DMS 273 (cell line): ENCODE data around the gene MAP2K4.

ENCODE experiments used
- DNase-seq: peaks from one replicate; lab custom pipeline; 2025; ENCODE audit not compliant: unreplicated experiment; lab: John Stamatoyannopoulos, UW

MAP2K4 gene

GRCh38 chr17:12035673-12036072 is 15.0 kb downstream of the MAP2K4 start:
- no peak for DNase-seq

DNA sequence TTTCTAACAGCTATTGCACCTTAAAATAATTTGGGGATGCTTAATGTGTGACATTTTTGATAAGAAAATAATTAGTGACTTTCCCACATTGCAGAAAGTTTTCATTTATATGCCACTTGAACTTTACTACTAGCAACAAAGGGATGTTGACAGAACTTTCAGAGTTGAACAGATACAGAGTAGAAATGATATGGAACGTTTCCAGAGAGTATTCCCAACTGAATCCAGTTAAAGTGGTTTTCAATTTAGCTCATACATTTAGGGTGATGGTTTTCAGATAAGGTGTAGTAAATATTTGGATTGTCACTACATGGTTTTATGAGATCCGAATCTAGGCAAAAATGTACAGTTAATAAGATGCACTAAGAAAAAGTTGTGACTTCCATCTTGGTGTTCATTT is 17.3 kb downstream of the MAP2K4 start:
- no peak for DNase-seq

DNA sequence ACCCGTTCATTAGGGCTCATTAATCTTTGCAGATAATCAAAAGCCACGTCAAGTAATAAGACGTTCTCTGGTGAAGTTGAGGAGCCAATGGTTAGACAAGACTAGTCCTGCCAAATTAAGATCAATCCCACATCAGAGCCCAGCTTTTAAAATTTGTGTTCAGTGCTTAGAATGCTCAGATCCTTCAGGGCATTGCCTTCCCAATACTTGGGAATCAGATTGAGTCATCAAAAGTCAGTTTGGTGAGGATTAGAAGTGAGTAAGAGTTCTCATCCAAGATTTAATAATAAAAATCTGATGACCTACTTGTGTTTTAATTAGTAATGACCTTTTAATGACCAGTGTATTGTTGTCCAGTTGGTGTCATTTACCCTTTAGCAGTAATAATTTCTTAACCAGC is 19.8 kb downstream of the MAP2K4 start:
- no peak for DNase-seq

DNA sequence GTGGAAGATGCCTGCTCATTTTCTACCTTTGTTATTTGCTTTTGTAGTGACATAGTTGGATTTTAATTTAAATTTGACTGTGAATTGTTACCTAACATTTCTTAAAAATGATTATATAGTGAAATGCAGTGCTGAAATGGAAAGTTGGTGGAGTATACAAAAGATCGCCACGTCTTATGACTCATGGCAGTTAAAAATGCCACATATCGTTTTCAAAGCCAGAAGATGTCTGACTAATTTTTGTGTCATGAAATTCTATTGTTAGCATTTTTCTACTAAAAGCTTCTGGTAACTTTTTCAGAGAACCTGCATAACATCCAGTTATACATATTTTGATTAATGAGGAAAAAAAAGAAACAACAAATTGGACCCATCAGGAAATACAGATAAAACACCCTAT is 20.6 kb downstream of the MAP2K4 start:
- DNase-seq, result no peak

DNA sequence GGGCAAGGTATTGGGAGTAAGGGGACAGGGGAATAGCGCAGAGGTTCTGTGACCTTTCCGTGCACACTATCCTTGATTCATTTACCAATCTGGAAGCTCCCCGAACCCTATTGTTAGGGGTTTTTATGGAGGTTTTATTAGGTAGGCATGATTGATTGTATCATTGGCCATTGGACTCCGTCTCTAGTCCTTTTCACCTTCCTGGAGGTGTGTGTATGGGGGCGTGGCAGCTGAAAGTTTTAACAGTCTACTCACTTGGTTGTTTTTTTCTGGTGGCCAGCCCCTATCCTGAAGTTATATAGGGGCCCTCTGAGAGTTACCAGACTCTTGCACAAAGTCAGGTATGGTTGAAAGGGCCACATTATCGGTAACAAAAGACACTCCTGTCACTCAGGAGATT is 23.0 kb downstream of the MAP2K4 start:
- no peak for DNase-seq

DNA sequence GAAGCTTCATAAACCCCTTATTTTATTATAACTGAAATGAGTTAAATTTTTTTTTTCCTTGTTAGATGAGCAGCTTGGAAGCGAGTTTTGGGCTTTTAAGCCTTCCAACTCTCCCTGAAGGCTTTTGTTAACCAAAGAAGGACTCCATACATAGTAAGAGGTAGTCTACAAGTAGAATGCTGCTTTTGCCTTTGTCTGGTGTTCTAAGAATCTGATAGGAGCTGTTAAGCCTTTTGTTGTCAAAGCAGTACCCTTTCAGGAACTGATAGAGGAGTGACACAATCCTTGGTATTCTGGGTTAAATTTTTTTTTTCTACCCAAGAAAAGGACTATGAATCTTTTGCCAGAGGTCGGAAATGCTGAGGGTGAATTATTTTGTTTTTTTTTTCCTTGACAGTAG is 26.1 kb downstream of the MAP2K4 start:
- DNase-seq, result no peak

DNA sequence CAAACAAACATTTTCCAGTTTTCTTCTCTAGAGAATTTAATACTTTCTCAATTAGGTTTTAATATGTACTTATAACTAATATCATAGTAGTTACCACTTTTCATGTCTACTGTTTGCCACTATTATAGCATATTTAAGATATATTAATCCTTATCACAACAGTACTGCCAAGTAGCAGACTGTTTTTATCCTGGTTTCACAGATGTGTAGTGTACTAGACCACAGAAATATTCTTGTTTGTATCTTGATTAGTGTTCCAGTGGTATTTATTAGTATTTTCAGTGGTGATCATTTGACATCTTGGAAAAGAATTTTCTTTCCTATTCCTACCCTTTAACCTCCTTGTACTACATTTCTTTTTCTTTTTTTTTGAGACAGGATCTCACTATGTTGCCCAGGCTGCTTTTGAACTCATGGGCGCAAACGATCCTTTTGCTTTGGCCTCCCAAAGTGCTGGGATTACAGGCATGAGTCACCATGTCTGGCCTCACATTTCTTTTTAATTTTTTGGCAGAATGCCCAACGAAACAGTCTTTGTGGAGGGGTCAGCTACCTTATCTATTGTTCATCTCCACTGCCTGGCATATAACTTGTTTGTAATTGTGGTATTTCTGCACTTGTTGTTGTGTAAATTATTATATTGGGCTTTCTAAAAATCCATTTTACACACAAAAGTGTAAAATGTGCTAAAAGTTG is 27.2 kb downstream of the MAP2K4 start:
- DNase-seq, result peak; percentile 11

- no peak for DNase-seq
Observed at GRCh38 chr17:12048843-12049473, 28.3 kb downstream of the MAP2K4 start.

DNA sequence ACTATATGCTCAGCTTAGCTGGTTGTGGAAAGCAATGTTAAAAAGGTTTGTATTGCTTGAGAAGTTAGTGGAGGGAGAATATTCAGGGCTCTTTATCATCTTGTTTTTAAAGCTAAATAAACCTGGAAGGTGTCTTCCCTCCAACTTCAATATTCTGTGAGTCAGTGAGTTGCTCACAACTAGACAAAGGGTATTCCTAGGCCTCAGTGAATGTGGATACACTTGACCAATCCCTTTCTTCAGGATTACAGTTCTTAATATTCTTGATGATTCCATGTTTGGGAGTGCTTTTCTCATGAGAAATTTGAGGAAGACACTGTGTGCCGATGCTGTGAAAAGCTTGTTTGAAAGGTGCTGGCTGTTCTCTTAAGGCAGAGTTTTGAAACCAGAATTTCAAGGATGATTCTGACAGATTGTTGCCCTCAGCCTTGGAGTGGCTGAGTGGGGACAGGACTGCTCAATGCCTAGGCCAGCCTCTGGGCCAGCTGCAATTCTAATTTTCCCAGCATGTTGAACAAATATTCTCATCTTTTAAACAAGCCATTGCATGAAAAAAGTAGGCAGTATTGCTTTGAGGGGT is 30.1 kb downstream of the MAP2K4 start:
- DNase-seq, result no peak

GRCh38 chr17:12053552-12053951 is 32.9 kb downstream of the MAP2K4 start:
- DNase-seq, result peak; percentile 12

DNA sequence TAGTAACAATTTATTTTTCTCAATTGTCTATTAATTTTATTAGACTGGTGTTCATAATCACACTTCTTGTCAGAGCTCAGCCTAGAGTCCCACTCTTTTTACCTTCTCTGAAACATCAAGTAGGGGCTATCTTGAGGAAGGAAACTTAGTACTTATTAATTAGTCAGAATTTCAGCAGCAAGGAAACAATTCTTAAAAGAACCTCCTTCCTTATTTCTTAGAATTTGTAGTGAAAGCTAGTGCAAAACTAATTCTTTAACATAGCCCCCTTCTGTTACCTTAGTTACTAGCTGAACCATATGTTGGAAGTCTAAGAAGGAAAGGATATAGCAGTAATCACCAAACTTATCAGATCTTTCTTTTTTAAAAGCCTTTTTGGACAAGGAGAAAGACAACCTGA is 35.2 kb downstream of the MAP2K4 start:
- peak; percentile 5 for DNase-seq

DNA sequence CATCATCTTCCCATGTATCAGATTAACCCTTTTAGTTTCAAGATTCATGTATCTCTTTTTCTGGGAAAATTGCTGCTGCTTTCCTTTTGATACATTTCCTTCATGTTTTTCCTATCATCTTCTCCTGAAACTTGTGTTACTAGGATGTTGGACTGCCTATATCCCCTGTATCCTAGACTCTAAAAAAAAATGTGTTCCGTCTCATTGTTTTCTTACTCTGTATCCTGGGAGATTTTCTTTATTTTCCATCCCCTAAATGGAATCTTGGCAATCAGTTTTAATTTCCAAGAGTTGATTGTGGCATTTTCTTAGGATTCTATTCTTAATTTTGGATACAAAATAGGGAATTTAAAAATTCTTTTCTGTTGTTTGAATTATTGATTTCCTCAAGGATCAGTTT is 36.8 kb downstream of the MAP2K4 start:
- DNase-seq, result no peak

GRCh38 chr17:12058535-12058934 is 37.9 kb downstream of the MAP2K4 start:
- no peak for DNase-seq

- DNase-seq, result no peak
Observed at GRCh38 chr17:12062249-12062648, 41.6 kb downstream of the MAP2K4 start.

- no peak for DNase-seq
Observed at GRCh38 chr17:12064395-12064794, 43.7 kb downstream of the MAP2K4 start.

- DNase-seq, result no peak
Observed at GRCh38 chr17:12067485-12067884, 46.8 kb downstream of the MAP2K4 start.

DNA sequence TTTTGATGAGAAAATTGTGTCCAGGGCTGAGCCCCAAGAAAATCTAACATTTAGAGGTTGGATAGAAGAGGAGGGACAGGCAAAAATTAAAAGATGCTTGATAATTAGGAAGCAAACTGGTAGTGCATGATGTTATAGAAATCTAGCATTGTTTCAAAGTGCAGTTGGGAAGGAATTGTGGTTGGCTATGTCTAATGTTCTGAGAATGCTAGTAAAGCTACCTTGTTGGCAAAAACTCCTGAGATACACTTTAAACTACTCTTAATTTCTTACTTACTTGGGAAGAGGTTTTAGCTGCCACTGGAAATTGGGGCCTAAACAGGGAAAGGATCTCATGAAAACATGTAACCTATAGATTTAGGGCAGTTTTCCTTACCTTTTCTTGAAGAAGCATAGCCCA is 48.3 kb downstream of the MAP2K4 start:
- DNase-seq, result no peak

- DNase-seq, result no peak
Observed at GRCh38 chr17:12070561-12070960, 49.9 kb downstream of the MAP2K4 start.

- DNase-seq, result no peak
Observed at GRCh38 chr17:12074346-12074745, 53.7 kb downstream of the MAP2K4 start.

DNA sequence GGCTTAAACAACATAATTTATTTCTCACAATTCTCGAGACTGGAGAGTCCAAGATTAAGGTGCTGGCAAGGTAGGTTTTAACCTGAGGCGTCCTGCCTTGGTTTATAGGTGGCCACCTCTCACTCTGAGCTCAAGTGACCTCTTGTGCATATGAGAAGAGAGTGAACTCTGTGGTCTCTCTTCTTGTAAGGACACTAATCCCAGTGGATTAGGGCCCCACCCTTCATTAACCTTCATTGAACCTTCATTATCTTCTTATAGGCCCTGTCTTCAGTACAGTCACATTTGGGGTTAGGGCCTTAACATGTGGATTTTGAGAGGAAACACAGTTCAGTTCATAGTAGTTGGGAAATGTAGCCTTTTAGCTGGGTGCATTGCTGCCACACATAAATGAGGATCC is 57.1 kb downstream of the MAP2K4 start:
- no peak for DNase-seq

GRCh38 chr17:12078791-12079190 is 58.1 kb downstream of the MAP2K4 start:
- no peak for DNase-seq

GRCh38 chr17:12081720-12082119 is 61.0 kb downstream of the MAP2K4 start:
- no peak for DNase-seq
